ENCODE data around the gene NCOA7.

NCOA7 gene

DNA sequence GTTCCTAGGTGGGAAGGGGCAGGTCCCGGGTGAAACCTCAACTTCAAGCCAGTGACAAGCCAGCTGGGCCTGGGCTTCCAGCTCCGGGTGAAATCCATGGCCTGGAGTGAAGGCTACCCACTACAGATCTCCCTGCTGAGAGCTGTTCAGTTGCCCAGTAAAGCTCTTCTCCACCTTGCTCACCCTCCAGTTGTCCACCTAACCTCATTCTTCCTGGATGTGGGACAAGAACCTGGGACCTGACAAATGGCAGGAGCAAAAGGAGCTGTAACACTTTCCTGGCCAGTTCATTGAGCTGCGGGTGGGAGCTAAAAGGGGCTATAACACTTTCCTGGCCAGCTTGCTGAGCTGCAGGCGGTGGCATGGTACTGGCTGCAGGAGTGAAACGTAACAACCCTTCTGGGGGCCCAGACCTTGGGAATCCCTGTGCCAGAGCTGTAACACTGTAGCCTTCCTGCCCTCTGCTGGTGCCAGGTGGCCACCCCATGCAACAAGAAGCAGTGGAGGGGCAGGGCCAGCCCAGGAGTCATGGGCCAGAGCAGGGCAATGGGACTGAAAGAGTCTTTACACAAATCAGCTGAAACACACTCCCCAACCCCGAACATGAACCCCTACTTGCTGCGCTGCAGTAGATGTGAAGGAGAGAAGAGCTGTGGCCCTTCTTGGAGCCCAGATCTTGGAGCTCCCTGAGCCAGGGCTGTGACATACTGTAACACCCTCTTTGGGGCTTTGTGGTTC is 162.2 kb downstream of the NCOA7 start:
- Histone ChIP-seq H3K27me3 (ENCODE audit: insufficient read depth, low read length, poor library complexity) (peaks cover 4% of the 10 kb centered on the region), H3K79me2 (ENCODE audit: insufficient read depth, low read length) (peaks cover 13% of the 10 kb centered on the region), H3K4me2 (ENCODE audit: insufficient read depth, low read length) (no peak overlapping the region), H3K27ac (ENCODE audit: low read length) (no peak overlapping the region), H3K4me1 (ENCODE audit: insufficient read depth, low read length) (peaks cover 13% of the 10 kb centered on the region), H4K20me1 (ENCODE audit: insufficient read depth, low read length) (no peaks in the 10 kb centered on the region), H3K9me3 (ENCODE audit: insufficient read depth, low read length, severe bottlenecking) (peaks cover 8% of the 10 kb centered on the region), H2AFZ (ENCODE audit: low read depth, low read length) (no peak overlapping the region), H3K36me3 (ENCODE audit: insufficient read depth, low read length) (no peaks in the 10 kb centered on the region; the same call in 1 of the 2 replicates), H3K4me3 (ENCODE audit: low read depth in 1 of 2, low read length in 2 of 2) (no peak overlapping the region), H3K9ac (ENCODE audit: low read depth, low read length) (no peak overlapping the region)
- ATAC-seq (ENCODE audit: insufficient read depth, low read depth), result no peak
- TF ChIP-seq EZH2 (IDR thresholded peaks at IDR 0.05; ENCODE audit: borderline replicate concordance, low read depth, low read length, severe bottlenecking), result no peak
- no peak for TF ChIP-seq CTCF (IDR thresholded peaks at IDR 0.05; ENCODE audit: borderline replicate concordance, extremely low read depth, low read length, poor library complexity, severe bottlenecking)
- no peak for DNase-seq

GRCh38 chr6:125953502-125953875 is 162.7 kb downstream of the NCOA7 start:
- no peak overlapping the region for H2AFZ ChIP-seq (ENCODE audit: low read depth, low read length)
- TF ChIP-seq CTCF (IDR thresholded peaks at IDR 0.05; ENCODE audit: borderline replicate concordance, extremely low read depth, low read length, poor library complexity, severe bottlenecking) (no peak), EZH2 (IDR thresholded peaks at IDR 0.05; ENCODE audit: borderline replicate concordance, low read depth, low read length, severe bottlenecking) (no peak)
- ATAC-seq (ENCODE audit: insufficient read depth, low read depth) (no peak), DNase-seq (no peak)
- peaks cover 8% of the 10 kb centered on the region for H3K9me3 ChIP-seq (ENCODE audit: insufficient read depth, low read length, severe bottlenecking)
- no peak overlapping the region for H3K4me3 ChIP-seq (ENCODE audit: low read depth in 1 of 2, low read length in 2 of 2)
- no peak overlapping the region for H3K9ac ChIP-seq (ENCODE audit: low read depth, low read length)
- peaks cover 19% of the 10 kb centered on the region for H3K79me2 ChIP-seq (ENCODE audit: insufficient read depth, low read length)
- peaks cover 4% of the 10 kb centered on the region for H3K27me3 ChIP-seq (ENCODE audit: insufficient read depth, low read length, poor library complexity)
- no peak overlapping the region for H3K4me2 ChIP-seq (ENCODE audit: insufficient read depth, low read length)
- H4K20me1 ChIP-seq (ENCODE audit: insufficient read depth, low read length), result no peaks in the 10 kb centered on the region
- H3K27ac ChIP-seq (ENCODE audit: low read length), result no peak overlapping the region
- H3K4me1 ChIP-seq (ENCODE audit: insufficient read depth, low read length), result peaks cover 18% of the 10 kb centered on the region
- no peaks in the 10 kb centered on the region; the same call in 1 of the 2 replicates for H3K36me3 ChIP-seq (ENCODE audit: insufficient read depth, low read length)

DNA sequence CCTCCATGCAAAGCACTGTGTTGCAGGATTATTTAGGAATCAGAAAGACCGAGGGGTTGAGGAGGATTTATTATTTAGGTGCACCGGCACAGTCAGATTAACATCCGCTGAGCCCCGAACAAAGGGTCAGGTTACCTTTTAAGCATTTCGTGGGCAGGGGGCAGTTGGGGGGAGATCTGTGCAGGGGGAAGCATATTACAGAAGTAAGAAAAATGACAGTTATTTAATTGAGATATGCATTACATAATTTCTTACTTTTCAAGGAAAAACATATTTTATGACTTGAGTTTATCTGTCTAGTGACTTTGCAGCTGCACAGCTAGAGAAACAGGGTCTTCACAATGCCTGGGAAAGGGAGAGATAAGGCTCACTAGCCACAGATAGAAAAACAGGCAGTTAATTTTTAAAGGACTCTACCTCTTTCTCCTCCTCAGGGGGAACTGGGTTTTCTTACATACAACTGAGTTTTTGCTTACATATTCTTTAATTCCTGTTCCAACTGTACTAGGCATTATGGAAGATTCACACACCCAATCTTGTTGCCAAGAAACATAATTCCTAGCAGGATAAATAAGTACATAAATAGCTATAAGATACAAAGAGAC is 164.1 kb downstream of the NCOA7 start:
- H3K27me3 ChIP-seq (ENCODE audit: insufficient read depth, low read length, poor library complexity), result no peaks in the 10 kb centered on the region
- no peaks in the 10 kb centered on the region for H4K20me1 ChIP-seq (ENCODE audit: insufficient read depth, low read length)
- no peak for TF ChIP-seq CTCF (IDR thresholded peaks at IDR 0.05; ENCODE audit: borderline replicate concordance, extremely low read depth, low read length, poor library complexity, severe bottlenecking)
- TF ChIP-seq EZH2 (IDR thresholded peaks at IDR 0.05; ENCODE audit: borderline replicate concordance, low read depth, low read length, severe bottlenecking), result no peak
- DNase-seq (no peak), ATAC-seq (ENCODE audit: insufficient read depth, low read depth) (no peak)
- H3K79me2 ChIP-seq (ENCODE audit: insufficient read depth, low read length), result peaks cover 32% of the 10 kb centered on the region
- H3K9ac ChIP-seq (ENCODE audit: low read depth, low read length), result no peak overlapping the region
- peaks cover 3% of the 10 kb centered on the region; the same call in 1 of the 2 replicates for H3K36me3 ChIP-seq (ENCODE audit: insufficient read depth, low read length)
- no peak overlapping the region for H3K4me3 ChIP-seq (ENCODE audit: low read depth in 1 of 2, low read length in 2 of 2)
- H3K9me3 ChIP-seq (ENCODE audit: insufficient read depth, low read length, severe bottlenecking), result peaks cover 8% of the 10 kb centered on the region
- H3K4me2 ChIP-seq (ENCODE audit: insufficient read depth, low read length), result no peak overlapping the region
- H3K27ac ChIP-seq (ENCODE audit: low read length), result no peak overlapping the region
- H2AFZ ChIP-seq (ENCODE audit: low read depth, low read length), result peak overlapping the region; percentile 65; the same call in 1 of the 2 replicates
- peaks cover 25% of the 10 kb centered on the region for H3K4me1 ChIP-seq (ENCODE audit: insufficient read depth, low read length)

Data from DND-41 (cell line).